ENCODE data around the gene EPS8L1. TPM values are rescaled to one million over a fixed set of nuclear protein-coding genes. Genes with fewer than 3 reads are reported as not detected.

The EPS8L1 gene
- total RNA-seq, 2 donors from 2014 or later: 27.5 to 83.9 TPM

DNA sequence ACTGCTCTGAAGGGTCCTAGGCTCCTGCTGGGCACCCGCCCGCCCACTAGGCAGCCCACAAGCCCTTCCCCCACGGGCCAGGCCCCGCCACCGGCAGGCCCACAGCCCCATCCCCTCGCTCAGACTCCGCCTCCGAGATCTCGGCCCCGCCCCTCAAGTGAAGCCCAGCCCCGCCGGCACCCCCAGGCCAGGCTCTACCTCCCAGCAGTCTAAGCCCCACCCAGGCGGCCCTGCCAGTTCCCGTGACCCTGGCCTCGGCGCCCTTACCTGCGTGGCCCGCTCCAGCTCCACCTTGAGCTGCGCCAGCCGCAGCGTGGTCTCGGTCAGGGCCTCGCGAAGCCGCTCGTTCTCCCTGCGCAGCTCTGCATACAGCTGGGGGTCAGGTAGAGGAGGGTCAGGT lies 16.3 kb downstream of the EPS8L1 start:
- intact Hi-C loops (cut with DNase I): no loop called here
- Histone ChIP-seq H3K9me3 (no peaks in the 10 kb centered on the region), H3K27ac (no peak overlapping the region), H3K4me1 (peaks cover 7% of the 10 kb centered on the region), H3K36me3 (peaks cover 18% of the 10 kb centered on the region), H3K27me3 (no peaks in the 10 kb centered on the region), H3K9ac (ENCODE audit: low read depth in 2 of 2, low read length in 2 of 2) (no peak overlapping the region), H3K4me3 (no peak overlapping the region)
- no peak for TF ChIP-seq CTCF (IDR thresholded peaks at IDR 0.05)
- DNase-seq: no peak

GRCh38 chr19:55092423-55093318 lies 17.0 kb downstream of the EPS8L1 start:
- Histone ChIP-seq H3K9me3 (no peaks in the 10 kb centered on the region), H3K4me3 (no peak overlapping the region), H3K36me3 (peaks cover 18% of the 10 kb centered on the region), H3K9ac (ENCODE audit: low read depth in 2 of 2, low read length in 2 of 2) (no peak overlapping the region), H3K27me3 (no peaks in the 10 kb centered on the region), H3K4me1 (peaks cover 2% of the 10 kb centered on the region), H3K27ac (no peak overlapping the region)
- no peak for DNase-seq
- intact Hi-C loops (cut with DNase I): no loop called here
- TF ChIP-seq CTCF (IDR thresholded peaks at IDR 0.05): no peak

- no peak for TF ChIP-seq CTCF (IDR thresholded peaks at IDR 0.05)
- no peak overlapping the region for H3K27ac ChIP-seq
- H3K27me3 ChIP-seq: no peaks in the 10 kb centered on the region
- no peaks in the 10 kb centered on the region for H3K4me1 ChIP-seq
- intact Hi-C loops (cut with DNase I): no loop called here
- peaks cover 18% of the 10 kb centered on the region for H3K36me3 ChIP-seq
- H3K4me3 ChIP-seq: no peak overlapping the region
- no peak overlapping the region for H3K9ac ChIP-seq (ENCODE audit: low read depth in 2 of 2, low read length in 2 of 2)
- DNase-seq: no peak
- H3K9me3 ChIP-seq: no peaks in the 10 kb centered on the region
Observed at GRCh38 chr19:55094456-55095259, 19.0 kb downstream of the EPS8L1 start.

- H3K9me3 ChIP-seq: no peaks in the 10 kb centered on the region
- H3K27me3 ChIP-seq: no peaks in the 10 kb centered on the region
- H3K27ac ChIP-seq: no peak overlapping the region
- peaks cover 18% of the 10 kb centered on the region for H3K36me3 ChIP-seq
- H3K4me3 ChIP-seq: no peak overlapping the region
- H3K4me1 ChIP-seq: no peaks in the 10 kb centered on the region
- DNase-seq: no peak
- no peak for TF ChIP-seq CTCF (IDR thresholded peaks at IDR 0.05)
- intact Hi-C loops (cut with DNase I): no loop called here
- no peak overlapping the region for H3K9ac ChIP-seq (ENCODE audit: low read depth in 2 of 2, low read length in 2 of 2)
Observed at GRCh38 chr19:55095260-55096060, 19.8 kb downstream of the EPS8L1 start.

GRCh38 chr19:55096061-55096701 lies 20.5 kb downstream of the EPS8L1 start:
- H3K36me3 ChIP-seq: peaks cover 17% of the 10 kb centered on the region
- H3K27ac ChIP-seq: no peak overlapping the region
- no peaks in the 10 kb centered on the region for H3K9me3 ChIP-seq
- intact Hi-C loops (cut with DNase I): no loop called here
- H3K4me3 ChIP-seq: no peak overlapping the region
- H3K9ac ChIP-seq (ENCODE audit: low read depth in 2 of 2, low read length in 2 of 2): no peak overlapping the region
- no peaks in the 10 kb centered on the region for H3K27me3 ChIP-seq
- TF ChIP-seq CTCF (IDR thresholded peaks at IDR 0.05): no peak
- DNase-seq: no peak
- no peaks in the 10 kb centered on the region for H3K4me1 ChIP-seq
